ENCODE data around the gene SPHKAP.
A peak's percentile ranks its signal among the peaks of the same experiment; 100 is the strongest.

SPHKAP gene, protein sequence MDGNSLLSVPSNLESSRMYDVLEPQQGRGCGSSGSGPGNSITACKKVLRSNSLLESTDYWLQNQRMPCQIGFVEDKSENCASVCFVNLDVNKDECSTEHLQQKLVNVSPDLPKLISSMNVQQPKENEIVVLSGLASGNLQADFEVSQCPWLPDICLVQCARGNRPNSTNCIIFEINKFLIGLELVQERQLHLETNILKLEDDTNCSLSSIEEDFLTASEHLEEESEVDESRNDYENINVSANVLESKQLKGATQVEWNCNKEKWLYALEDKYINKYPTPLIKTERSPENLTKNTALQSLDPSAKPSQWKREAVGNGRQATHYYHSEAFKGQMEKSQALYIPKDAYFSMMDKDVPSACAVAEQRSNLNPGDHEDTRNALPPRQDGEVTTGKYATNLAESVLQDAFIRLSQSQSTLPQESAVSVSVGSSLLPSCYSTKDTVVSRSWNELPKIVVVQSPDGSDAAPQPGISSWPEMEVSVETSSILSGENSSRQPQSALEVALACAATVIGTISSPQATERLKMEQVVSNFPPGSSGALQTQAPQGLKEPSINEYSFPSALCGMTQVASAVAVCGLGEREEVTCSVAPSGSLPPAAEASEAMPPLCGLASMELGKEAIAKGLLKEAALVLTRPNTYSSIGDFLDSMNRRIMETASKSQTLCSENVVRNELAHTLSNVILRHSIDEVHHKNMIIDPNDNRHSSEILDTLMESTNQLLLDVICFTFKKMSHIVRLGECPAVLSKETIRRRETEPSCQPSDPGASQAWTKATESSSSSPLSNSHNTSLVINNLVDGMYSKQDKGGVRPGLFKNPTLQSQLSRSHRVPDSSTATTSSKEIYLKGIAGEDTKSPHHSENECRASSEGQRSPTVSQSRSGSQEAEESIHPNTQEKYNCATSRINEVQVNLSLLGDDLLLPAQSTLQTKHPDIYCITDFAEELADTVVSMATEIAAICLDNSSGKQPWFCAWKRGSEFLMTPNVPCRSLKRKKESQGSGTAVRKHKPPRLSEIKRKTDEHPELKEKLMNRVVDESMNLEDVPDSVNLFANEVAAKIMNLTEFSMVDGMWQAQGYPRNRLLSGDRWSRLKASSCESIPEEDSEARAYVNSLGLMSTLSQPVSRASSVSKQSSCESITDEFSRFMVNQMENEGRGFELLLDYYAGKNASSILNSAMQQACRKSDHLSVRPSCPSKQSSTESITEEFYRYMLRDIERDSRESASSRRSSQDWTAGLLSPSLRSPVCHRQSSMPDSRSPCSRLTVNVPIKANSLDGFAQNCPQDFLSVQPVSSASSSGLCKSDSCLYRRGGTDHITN (N-terminal part only)

GRCh38 chr2:228181098-228182019 lies at the start of gene SPHKAP:
TSS of gene SPHKAP (minus strand) at chr2:228181687. CDS start at chr2:228181598, 89 bp downstream.
- DNase-seq (ENCODE audit: low spot score) = peak; percentile 68

DNA sequence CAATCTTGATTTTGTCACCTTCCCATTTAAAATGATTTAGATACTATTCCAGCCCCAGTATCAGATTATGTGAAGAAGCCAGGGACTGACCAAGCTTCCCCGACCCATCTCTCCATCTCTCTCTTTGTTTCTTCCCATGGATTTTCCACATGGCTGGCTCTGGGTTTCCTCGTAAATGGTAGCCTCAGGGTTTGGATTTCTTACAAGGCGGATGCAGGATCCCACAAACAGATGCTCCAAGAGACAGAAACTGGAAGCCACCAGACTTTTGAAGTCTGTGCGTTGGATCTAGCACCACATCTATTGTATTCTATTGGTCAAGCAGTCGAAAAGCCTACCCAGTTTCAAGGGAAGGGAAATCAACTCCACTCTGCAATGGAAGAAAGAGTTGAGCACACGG lies 46.0 kb upstream of the SPHKAP start:
- DNase-seq (ENCODE audit: low spot score) = no peak

DNA sequence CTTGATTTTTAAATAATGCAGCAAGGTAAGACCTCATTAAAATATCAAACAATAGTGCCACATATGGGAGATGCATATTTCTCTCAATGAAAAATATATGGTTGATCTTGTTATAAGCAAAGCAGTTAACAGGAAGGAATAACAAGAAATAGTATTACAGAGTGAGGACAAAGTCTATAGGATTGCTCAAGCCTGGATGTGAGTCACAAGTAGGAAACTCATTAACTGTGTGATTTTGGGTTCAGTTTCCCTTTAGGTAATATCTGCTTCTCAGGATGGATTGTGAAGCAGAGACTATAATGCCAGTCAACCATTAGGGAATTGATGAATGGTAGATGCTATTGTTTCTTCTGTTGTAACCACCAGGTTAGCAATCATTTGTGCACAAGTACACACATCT lies 42.9 kb upstream of the SPHKAP start:
- DNase-seq (ENCODE audit: low spot score) = no peak

DNA sequence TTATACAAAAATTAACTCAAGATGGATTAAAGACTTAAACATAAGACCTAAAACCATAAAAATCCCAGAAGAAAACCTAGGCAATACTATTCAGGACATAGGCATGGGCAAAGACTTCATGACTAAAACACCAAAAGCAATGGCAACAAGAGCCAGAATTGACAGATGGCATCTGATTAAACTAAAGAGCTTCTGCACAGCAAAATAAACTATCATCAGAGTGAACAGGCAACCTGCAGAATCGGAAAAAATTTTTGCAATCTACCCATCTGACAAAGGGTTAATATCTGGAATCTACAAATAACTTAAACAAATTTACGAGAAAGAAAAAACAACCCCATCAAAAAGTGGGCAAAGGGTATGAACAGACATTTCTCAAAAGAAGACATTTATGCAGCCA lies 37.1 kb upstream of the SPHKAP start:
- peak; percentile 75 for DNase-seq (ENCODE audit: low spot score)

DNA sequence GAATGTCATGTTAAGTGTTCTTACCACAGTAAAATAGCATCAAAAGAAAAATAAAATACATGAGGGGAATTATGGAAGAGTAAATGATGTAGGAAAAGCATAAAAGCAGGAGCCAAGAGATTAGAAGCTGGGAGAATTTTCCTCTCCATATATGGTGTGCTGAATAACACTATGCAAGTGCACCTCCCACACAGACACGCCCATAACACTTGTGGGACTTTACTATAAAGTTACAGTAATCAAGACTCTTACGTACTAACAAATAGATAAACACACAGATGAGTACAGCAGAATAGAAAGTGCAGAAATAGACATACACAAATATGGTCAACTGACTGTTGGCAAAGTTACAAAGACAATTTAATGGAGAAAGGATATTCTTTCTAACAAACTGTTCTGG lies 16.0 kb upstream of the SPHKAP start:
- no peak for DNase-seq (ENCODE audit: low spot score)

GRCh38 chr2:228180181-228181097 lies 1.0 kb downstream of the SPHKAP start:
- peak; percentile 96 for DNase-seq (ENCODE audit: low spot score)

DNA sequence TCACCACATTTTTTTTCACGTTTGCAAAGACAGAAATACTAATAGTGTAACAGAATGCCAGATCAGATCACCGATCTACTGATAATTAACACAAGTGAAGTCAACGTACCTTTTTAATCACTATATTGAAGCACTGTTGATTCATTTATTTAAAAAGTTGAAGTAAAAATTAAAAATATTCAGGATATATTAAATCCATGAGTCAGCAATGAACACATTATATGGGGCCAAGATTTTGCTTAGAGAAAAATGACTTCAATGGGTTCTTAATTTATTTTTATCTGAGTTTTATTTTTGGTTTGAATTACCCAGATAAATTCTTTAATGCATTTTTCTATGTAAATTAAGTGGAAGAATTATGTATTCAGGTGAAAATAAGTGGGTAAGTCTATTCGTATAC lies 14.2 kb downstream of the SPHKAP start:
- DNase-seq (ENCODE audit: low spot score) = no peak

GRCh38 chr2:228164718-228165117 lies 16.8 kb downstream of the SPHKAP start:
- no peak for DNase-seq (ENCODE audit: low spot score)

DNA sequence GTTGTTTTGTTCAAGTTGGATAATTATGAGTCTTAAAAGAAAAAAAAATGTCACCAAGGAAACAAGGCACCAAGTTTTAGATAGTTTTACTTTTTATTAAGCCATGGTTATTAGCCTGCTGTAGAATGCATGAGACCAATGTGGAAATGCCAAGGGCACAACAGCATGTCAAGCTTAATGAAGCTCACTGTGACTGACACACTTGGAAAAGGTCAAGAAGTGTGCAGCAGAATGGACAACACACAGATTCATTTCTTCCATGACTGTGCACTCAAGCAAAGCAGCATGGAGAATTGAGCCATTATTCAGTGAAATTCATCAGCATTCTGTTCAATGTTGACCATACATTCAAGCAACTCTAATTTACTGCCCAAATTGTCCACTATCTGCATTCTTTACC lies 23.6 kb downstream of the SPHKAP start:
- no peak for DNase-seq (ENCODE audit: low spot score)

- no peak for DNase-seq (ENCODE audit: low spot score)
Measured at GRCh38 chr2:228144961-228145360, 36.5 kb downstream of the SPHKAP start.

DNA sequence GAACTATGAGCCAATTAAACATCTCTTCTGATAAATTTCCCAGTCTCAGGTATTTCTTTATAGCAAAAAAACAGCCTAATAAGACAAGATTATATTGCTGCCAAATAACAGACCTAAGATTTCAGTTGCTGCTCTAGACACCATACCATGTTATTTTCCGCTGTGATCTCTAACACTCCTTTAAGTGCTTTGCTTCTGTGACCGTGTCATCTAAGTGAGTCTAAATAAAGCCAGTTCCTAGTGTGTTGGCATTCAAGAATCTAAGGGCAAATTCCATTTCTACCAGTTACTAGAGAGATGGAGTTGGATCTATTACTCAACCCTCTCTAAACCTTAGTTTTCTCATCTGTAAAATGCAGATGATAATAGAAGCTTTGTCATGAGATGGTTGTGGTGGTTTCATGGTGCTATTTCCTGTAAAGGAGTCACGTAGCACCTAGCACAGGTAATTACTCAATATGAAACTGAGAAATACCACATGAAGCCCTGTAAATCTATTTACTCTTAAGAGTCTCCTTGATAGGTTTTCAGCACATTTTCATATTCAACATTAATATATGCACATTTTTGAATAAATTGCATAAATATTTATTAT lies 40.5 kb downstream of the SPHKAP start:
- no peak for DNase-seq (ENCODE audit: low spot score)

GRCh38 chr2:228136027-228136426 lies 45.5 kb downstream of the SPHKAP start:
- no peak for DNase-seq (ENCODE audit: low spot score)

DNA sequence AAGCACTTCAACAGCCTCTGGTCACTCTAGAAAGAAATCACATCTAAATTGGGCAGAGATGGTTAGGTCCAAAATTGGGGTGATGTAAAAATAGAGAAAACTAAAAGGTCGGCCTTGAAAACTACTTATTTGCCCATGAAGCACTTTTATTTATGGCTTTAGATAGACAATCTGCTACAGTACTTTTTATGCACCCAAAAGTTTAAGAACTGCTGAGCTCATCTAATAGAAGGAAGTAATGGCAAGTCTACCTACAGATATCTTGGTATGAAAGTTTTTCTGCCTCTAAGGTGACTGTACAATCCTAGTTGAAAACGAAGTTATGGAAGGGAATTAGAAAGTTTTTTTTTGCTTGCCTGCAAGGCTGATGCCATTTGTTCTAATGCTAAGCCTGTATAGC lies 46.2 kb downstream of the SPHKAP start:
- no peak for DNase-seq (ENCODE audit: low spot score)

GRCh38 chr2:228131833-228132232 lies 49.7 kb downstream of the SPHKAP start:
- DNase-seq (ENCODE audit: low spot score) = no peak

GRCh38 chr2:228126401-228126800 lies 55.1 kb downstream of the SPHKAP start:
- no peak for DNase-seq (ENCODE audit: low spot score)

DNA sequence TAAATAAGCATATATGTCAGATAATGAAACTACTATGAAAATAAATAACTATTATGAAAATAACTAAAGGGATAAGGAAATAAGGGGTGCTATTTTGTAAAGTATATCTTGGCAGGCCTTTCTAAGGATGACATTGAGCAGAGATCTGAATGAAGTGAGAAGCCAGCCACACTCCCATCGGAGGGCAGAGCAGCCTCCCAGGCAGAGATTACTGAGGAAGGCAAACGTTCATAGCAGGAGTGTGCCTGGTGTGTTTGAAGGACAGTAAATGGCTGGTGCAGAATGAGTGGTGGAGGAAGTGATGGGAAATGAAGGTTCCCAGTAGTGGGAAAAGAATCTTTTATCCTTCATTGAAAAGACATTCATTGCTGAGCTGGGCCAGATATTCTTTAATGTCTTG lies 62.5 kb downstream of the SPHKAP start:
- DNase-seq (ENCODE audit: low spot score) = no peak

GRCh38 chr2:228107846-228108245 lies 73.6 kb downstream of the SPHKAP start:
- DNase-seq (ENCODE audit: low spot score) = no peak

- no peak for DNase-seq (ENCODE audit: low spot score)
Measured at GRCh38 chr2:228105526-228106250, 75.8 kb downstream of the SPHKAP start.

GRCh38 chr2:228104215-228104614 lies 77.3 kb downstream of the SPHKAP start:
- DNase-seq (ENCODE audit: low spot score) = no peak
